SU-DHL-6 (cell line): ENCODE data around the gene UBR7.

Source experiments
- EZH2phosphoT487 ChIP-seq: fragments of 200-600 bp; sonication (generic), shearing (Covaris generic); conservative IDR thresholded peaks from 2 replicates; pipeline ENCODE4 v1.6.1; 2018; ENCODE audit warnings: mild to moderate bottlenecking, antibody characterized with exemption, low read length, moderate library complexity, mixed read lengths
- TF ChIP-seq, protein P1 (sequence below): fragments of 200-600 bp; sonication (generic); IDR thresholded peaks from one replicate; pipeline ENCODE4 v1.5.1; 2017; ENCODE audit warnings: antibody characterized with exemption, mild to moderate bottlenecking, low read length, moderate library complexity; ENCODE audit not compliant: insufficient read depth, poor library complexity, severe bottlenecking

DNA sequence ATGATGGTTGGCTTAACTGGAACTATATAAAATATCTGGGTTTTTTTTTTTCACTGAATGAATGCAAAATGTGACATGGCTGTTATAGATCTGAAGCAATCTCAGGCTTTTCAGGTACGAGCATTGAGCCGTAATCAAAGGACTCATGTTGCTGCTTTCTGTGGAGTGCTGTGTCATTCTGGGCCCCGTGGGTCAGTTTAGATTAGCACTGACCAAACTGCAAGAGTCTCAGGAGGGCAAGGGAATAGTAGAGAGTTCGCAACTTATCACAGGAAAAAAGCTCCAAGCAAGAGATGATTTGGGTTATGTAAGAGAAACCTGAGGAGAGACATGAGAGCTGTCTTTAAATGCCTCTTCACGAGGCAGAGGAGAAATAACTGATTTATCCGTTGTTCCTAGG lies 59.1 kb downstream of the UBR7 start:
- TF ChIP-seq, protein P1, sequence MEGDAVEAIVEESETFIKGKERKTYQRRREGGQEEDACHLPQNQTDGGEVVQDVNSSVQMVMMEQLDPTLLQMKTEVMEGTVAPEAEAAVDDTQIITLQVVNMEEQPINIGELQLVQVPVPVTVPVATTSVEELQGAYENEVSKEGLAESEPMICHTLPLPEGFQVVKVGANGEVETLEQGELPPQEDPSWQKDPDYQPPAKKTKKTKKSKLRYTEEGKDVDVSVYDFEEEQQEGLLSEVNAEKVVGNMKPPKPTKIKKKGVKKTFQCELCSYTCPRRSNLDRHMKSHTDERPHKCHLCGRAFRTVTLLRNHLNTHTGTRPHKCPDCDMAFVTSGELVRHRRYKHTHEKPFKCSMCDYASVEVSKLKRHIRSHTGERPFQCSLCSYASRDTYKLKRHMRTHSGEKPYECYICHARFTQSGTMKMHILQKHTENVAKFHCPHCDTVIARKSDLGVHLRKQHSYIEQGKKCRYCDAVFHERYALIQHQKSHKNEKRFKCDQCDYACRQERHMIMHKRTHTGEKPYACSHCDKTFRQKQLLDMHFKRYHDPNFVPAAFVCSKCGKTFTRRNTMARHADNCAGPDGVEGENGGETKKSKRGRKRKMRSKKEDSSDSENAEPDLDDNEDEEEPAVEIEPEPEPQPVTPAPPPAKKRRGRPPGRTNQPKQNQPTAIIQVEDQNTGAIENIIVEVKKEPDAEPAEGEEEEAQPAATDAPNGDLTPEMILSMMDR = no peak
- no peak for TF ChIP-seq EZH2phosphoT487
